ENCODE data around the gene SPSB3. TPM values are rescaled to one million over a fixed set of nuclear protein-coding genes. Genes with fewer than 3 reads are reported as not detected.

SPSB3 gene
- polyA plus RNA-seq, 1 donor (not counting 4 experiments of a cell fraction or from before 2014, with no cell fraction given), result 9.5 TPM

- TF ChIP-seq EZH2 (IDR thresholded peaks at IDR 0.05; ENCODE audit: low read length), result no peak
- TF ChIP-seq CTCF (optimal IDR thresholded peaks at IDR 0.05 in 1 of 3, IDR thresholded peaks at IDR 0.05 in 1 of 3, conservative IDR thresholded peaks at IDR 0.05 in 1 of 3; ENCODE audit: extremely low read depth in 1 of 3, insufficient read depth in 2 of 3, low read length in 3 of 3), result no peak
- H3K4me3 ChIP-seq (ENCODE audit: control insufficient read depth in 2 of 3, extremely low read depth in 1 of 3, insufficient read depth in 2 of 3, low read depth in 1 of 3, low read length in 3 of 3), result no peak overlapping the region
- no peak for FAIRE-seq
- H2AFZ ChIP-seq (ENCODE audit: control insufficient read depth, low read length), result no peak overlapping the region
- H3K9ac ChIP-seq (ENCODE audit: control insufficient read depth, extremely low read depth, insufficient read depth, low read length), result no peak overlapping the region
- dilution Hi-C loops (cut with MboI; ENCODE audit: extremely low pct_ligation_motif_present, low sequenced_read_pairs), result no loop called here
- peaks cover 22 to 31% of the 10 kb centered on the region in 2 experiments for H3K36me3 ChIP-seq (ENCODE audit: control insufficient read depth in 2 of 2, extremely low read depth in 1 of 2, insufficient read depth in 2 of 2, low read length in 2 of 2)
- peaks cover 4% of the 10 kb centered on the region for H3K4me1 ChIP-seq (ENCODE audit: control insufficient read depth, extremely low read depth, insufficient read depth, low read length)
- H3K4me2 ChIP-seq (ENCODE audit: control insufficient read depth, extremely low read depth, insufficient read depth, low read depth, low read length), result no peak overlapping the region
- H3K79me2 ChIP-seq (ENCODE audit: control insufficient read depth, insufficient read depth, low read length), result no peaks in the 10 kb centered on the region
- H3K27me3 ChIP-seq (ENCODE audit: control insufficient read depth, extremely low read depth, insufficient read depth, low read length), result no peaks in the 10 kb centered on the region
- H3K27ac ChIP-seq (ENCODE audit: control insufficient read depth, insufficient read depth, low read length), result no peak overlapping the region
- peaks cover 2% of the 10 kb centered on the region for H4K20me1 ChIP-seq (ENCODE audit: control insufficient read depth, extremely low read depth, insufficient read depth, low read length)
- DNase-seq (ENCODE audit: low read depth, low spot score), result no peak
- H3K9me1 ChIP-seq (ENCODE audit: control insufficient read depth, extremely low read depth, insufficient read depth, low read length), result no peaks in the 10 kb centered on the region
- H3K9me3 ChIP-seq (ENCODE audit: control insufficient read depth, low read depth, low read length), result no peaks in the 10 kb centered on the region
These were observed 37.0 kb downstream of the SPSB3 start for GRCh38 chr16:1745181-1745899.

- H3K27ac ChIP-seq (ENCODE audit: control insufficient read depth, insufficient read depth, low read length), result no peak overlapping the region
- H4K20me1 ChIP-seq (ENCODE audit: control insufficient read depth, extremely low read depth, insufficient read depth, low read length), result peaks cover 2% of the 10 kb centered on the region
- no peak overlapping the region for H3K4me3 ChIP-seq (ENCODE audit: control insufficient read depth in 2 of 3, extremely low read depth in 1 of 3, insufficient read depth in 2 of 3, low read depth in 1 of 3, low read length in 3 of 3)
- no peak overlapping the region for H3K4me2 ChIP-seq (ENCODE audit: control insufficient read depth, extremely low read depth, insufficient read depth, low read depth, low read length)
- no peak overlapping the region for H2AFZ ChIP-seq (ENCODE audit: control insufficient read depth, low read length)
- H3K36me3 ChIP-seq (ENCODE audit: control insufficient read depth in 2 of 2, extremely low read depth in 1 of 2, insufficient read depth in 2 of 2, low read length in 2 of 2), result peaks cover 19 to 27% of the 10 kb centered on the region in 2 experiments
- peaks cover 4% of the 10 kb centered on the region for H3K4me1 ChIP-seq (ENCODE audit: control insufficient read depth, extremely low read depth, insufficient read depth, low read length)
- no peak overlapping the region for H3K9ac ChIP-seq (ENCODE audit: control insufficient read depth, extremely low read depth, insufficient read depth, low read length)
- dilution Hi-C loops (cut with MboI; ENCODE audit: extremely low pct_ligation_motif_present, low sequenced_read_pairs), result no loop called here
- DNase-seq (ENCODE audit: low read depth, low spot score) (no peak), FAIRE-seq (no peak)
- H3K27me3 ChIP-seq (ENCODE audit: control insufficient read depth, extremely low read depth, insufficient read depth, low read length), result no peaks in the 10 kb centered on the region
- H3K9me3 ChIP-seq (ENCODE audit: control insufficient read depth, low read depth, low read length), result peaks cover 4% of the 10 kb centered on the region
- TF ChIP-seq EZH2 (IDR thresholded peaks at IDR 0.05; ENCODE audit: low read length), result no peak
- no peak for TF ChIP-seq CTCF (optimal IDR thresholded peaks at IDR 0.05 in 1 of 3, IDR thresholded peaks at IDR 0.05 in 1 of 3, conservative IDR thresholded peaks at IDR 0.05 in 1 of 3; ENCODE audit: extremely low read depth in 1 of 3, insufficient read depth in 2 of 3, low read length in 3 of 3)
- H3K79me2 ChIP-seq (ENCODE audit: control insufficient read depth, insufficient read depth, low read length), result peaks cover 2% of the 10 kb centered on the region
- H3K9me1 ChIP-seq (ENCODE audit: control insufficient read depth, extremely low read depth, insufficient read depth, low read length), result no peaks in the 10 kb centered on the region
These were observed 38.0 kb downstream of the SPSB3 start for GRCh38 chr16:1744338-1744840.
